ENCODE data around the gene IQSEC3. TPM values are rescaled to one million over a fixed set of nuclear protein-coding genes. Genes with fewer than 3 reads are reported as not detected.

The IQSEC3 gene
- total and polyA plus RNA-seq, 10 of the 15 experiments (the other 5 are each of a cell fraction or from before 2014, with no cell fraction given), result not detected

DNA sequence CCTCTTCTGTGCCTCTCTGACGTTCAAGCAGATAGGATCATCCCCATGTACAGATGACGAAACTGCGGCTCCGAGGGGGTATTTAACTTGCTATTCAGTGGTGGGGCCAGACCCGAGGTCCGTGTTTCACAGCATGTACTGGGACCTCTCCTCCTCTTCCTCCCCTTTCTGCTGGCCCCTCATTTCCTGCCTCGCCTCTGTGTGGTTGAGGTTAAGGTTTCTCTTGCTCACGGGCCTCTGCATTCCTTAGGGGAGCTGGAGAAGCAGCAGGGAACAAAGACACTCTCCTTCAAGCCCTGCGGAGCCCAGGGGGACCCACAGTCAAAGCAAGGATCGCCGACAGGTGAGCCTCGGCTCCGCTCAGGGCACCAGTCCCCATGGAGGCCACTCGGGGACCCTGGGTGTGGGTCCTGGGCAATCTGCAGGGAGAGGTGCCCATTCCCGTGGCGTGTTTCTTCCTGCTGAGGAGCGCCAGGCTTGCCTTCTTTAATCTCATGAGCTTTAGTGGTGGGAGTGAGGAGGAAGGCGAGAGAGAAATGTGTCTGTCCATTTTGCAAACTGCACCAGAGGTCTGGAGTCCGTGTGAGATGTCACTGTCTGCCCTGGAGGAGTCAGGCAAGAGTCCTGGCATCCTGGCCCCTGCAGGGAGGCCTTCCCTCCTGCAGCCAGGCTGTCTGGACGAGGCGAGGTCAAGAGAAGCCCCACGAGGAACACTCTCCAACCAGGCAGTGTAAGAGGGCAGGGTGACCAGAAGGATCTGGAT lies 102.4 kb downstream of the IQSEC3 start:
- H3K4me2 ChIP-seq (ENCODE audit: control insufficient read depth, insufficient read depth), result no peak overlapping the region
- CTCF ChIA-PET, result no interaction called here
- H3K27me3 ChIP-seq (replicated peaks in 1 of 2; ENCODE audit: control insufficient read depth in 2 of 2, insufficient read depth in 2 of 2, low read length in 1 of 2), result no peaks in the 10 kb centered on the region; a peak in 3 of 4 replicates
- H3K9ac ChIP-seq (ENCODE audit: control insufficient read depth, insufficient read depth, low read length), result no peak overlapping the region
- peaks cover 8% of the 10 kb centered on the region for H3K4me1 ChIP-seq (ENCODE audit: control insufficient read depth, insufficient read depth, low read length)
- BruUV-seq (replicated peaks), result no TSS peak
- POLR2A ChIA-PET, result no interaction called here
- FAIRE-seq, result no peak
- ATAC-seq, result no peak
- H3K79me2 ChIP-seq (ENCODE audit: control insufficient read depth, insufficient read depth, low read length), result no peaks in the 10 kb centered on the region
- H3K36me3 ChIP-seq (ENCODE audit: control insufficient read depth in 2 of 2, insufficient read depth in 2 of 2, low read length in 1 of 2), result no peaks in the 10 kb centered on the region
- in situ Hi-C loops (cut with MboI) (no loop called here), intact Hi-C loops (cut with micrococcal nuclease; ENCODE audit: unreplicated experiment) (no loop called here)
- H3K27ac ChIP-seq (ENCODE audit: control insufficient read depth, insufficient read depth), result no peak overlapping the region
- WGBS (ENCODE audit: insufficient coverage, insufficient replicate concordance, low lambda C conversion rate, missing lambda C conversion rate), result 17% methylated on average over 22 of the region's 22 CpGs
- H3K9me3 ChIP-seq (replicated peaks; ENCODE audit: control insufficient read depth, insufficient read depth, low read length), result no peaks in the 10 kb centered on the region
- SMC1A ChIA-PET (ENCODE audit: uncharacterized antibody, unreplicated experiment), result no interaction called here
- no peaks in the 10 kb centered on the region for H4K20me1 ChIP-seq (ENCODE audit: control insufficient read depth, insufficient read depth)
- TF ChIP-seq STAT3 (IDR thresholded peaks at IDR 0.05; ENCODE audit: low read depth, low read length) (no peak), YY1 (IDR thresholded peaks at IDR 0.05; ENCODE audit: low read depth, low read length) (no peak), SMAD5 (IDR thresholded peaks at IDR 0.05; ENCODE audit: low read depth) (no peak), MYB (IDR thresholded peaks at IDR 0.05; ENCODE audit: borderline replicate concordance, low read depth, low read length) (no peak), ETV6 (conservative IDR thresholded peaks at IDR 0.05 in 1 of 2, IDR thresholded peaks at IDR 0.05 in 1 of 2; ENCODE audit: borderline replicate concordance in 1 of 2, low read depth in 1 of 2) (no peak)
- TF ChIP-seq, protein P1, sequence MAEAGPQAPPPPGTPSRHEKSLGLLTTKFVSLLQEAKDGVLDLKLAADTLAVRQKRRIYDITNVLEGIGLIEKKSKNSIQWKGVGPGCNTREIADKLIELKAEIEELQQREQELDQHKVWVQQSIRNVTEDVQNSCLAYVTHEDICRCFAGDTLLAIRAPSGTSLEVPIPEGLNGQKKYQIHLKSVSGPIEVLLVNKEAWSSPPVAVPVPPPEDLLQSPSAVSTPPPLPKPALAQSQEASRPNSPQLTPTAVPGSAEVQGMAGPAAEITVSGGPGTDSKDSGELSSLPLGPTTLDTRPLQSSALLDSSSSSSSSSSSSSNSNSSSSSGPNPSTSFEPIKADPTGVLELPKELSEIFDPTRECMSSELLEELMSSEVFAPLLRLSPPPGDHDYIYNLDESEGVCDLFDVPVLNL (IDR thresholded peaks at IDR 0.05; ENCODE audit: low read depth, low read length), result no peak
- RAD21 ChIA-PET (ENCODE audit: unreplicated experiment), result no interaction called here
- H3K4me3 ChIP-seq, result no peak overlapping the region
- no peak overlapping the region; the same call in 1 of the 2 replicates for H2AFZ ChIP-seq (ENCODE audit: control insufficient read depth, low read depth, low read length)
- DNase-seq (ENCODE audit: low read depth, low spot score), result no peak
